ENCODE measurements around the gene FGF21.

DNA sequence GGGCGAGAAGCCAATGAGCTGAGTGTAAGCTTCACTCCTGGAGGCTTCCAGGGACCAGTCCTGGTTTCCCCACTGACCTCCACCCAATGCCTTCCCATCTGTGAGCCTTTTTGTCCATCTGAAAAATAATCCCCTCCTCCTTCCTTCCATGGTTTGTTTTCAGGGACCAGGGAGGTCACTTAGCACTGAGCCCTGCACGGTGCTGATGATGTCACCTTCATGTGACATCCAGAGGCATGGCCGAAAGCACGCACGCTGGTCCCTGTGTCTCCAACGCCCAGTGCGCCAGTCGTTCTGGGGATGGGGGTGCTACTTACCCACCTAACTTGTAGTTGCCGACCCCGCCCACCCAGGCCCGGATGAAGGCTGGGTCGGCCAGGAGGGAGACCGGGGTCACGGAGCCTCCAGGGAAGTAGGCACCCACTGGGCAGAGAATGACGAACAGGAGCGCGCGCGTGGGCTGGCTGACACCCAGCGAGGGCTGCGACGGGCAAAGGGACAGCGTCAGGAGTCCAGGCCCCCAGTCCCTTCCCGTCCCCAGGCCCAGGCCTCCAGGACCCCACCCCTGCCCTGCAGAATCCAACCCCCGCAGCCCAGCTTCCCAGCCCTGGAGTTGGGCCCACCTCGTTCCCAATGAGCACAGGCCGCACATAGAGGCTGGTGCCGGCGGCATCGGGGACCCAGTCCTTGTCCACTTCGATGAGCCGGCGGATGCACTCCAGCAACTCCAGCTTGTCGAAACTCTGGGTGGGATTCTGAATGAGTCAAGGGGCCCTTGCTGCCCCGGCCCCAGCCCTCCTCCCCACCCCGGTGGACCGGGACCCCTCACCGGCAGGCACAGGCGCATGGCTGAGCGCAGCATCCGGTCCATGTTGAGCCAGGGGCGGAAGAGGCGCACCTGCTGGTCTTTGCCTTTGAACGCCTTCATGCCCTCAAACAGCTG lies 44.3 kb downstream of the FGF21 start:
- TF ChIP-seq, protein P1, sequence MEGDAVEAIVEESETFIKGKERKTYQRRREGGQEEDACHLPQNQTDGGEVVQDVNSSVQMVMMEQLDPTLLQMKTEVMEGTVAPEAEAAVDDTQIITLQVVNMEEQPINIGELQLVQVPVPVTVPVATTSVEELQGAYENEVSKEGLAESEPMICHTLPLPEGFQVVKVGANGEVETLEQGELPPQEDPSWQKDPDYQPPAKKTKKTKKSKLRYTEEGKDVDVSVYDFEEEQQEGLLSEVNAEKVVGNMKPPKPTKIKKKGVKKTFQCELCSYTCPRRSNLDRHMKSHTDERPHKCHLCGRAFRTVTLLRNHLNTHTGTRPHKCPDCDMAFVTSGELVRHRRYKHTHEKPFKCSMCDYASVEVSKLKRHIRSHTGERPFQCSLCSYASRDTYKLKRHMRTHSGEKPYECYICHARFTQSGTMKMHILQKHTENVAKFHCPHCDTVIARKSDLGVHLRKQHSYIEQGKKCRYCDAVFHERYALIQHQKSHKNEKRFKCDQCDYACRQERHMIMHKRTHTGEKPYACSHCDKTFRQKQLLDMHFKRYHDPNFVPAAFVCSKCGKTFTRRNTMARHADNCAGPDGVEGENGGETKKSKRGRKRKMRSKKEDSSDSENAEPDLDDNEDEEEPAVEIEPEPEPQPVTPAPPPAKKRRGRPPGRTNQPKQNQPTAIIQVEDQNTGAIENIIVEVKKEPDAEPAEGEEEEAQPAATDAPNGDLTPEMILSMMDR (IDR thresholded peaks at IDR 0.05; ENCODE audit: borderline replicate concordance, extremely low read depth, low read length, poor library complexity, severe bottlenecking) = no peak
- no peak for TF ChIP-seq EZH2 (IDR thresholded peaks at IDR 0.05; ENCODE audit: borderline replicate concordance, low read depth, low read length, severe bottlenecking)
